HEK293 (cell line): Measurements from ENCODE around the gene CRTAC1.

Experiments used
- CTCF ChIA-PET: fragments of 350-600 bp; formaldehyde crosslinking; extraction: SDS; loops from one replicate; lab custom pipeline; 2021; ENCODE audit warnings: antibody characterized with exemption; lab: Yijun Ruan, JAX
- POLR2A ChIA-PET: fragments of 300-600 bp; formaldehyde crosslinking; extraction: SDS; loops from one replicate; lab custom pipeline; 2020; ENCODE audit warnings: antibody characterized with exemption, inconsistent platforms; lab: Yijun Ruan, JAX
- H3K27ac ChIP-seq: fragments of 200-500 bp; sonication (Bioruptor generic); 2 replicates; pipeline ENCODE4 v1.5.1; 2014; ENCODE audit warnings: low read depth, low read length, control low read depth, inconsistent platforms; ENCODE audit errors: extremely low read depth
- H3K36me3 ChIP-seq, 2 experiments: fragments of 200-500 bp in 1 of 2; sonication (Bioruptor generic) in 1 of 2; 1 replicate in 1 of 2; 2 replicates in 1 of 2; pipeline ENCODE4 v1.5.1; 2014 to 2017; ENCODE audit warnings: inconsistent platforms in 2 of 2, low read length in 2 of 2; ENCODE audit not compliant: control insufficient read depth in 2 of 2, insufficient read depth in 1 of 2
- H3K4me1 ChIP-seq: fragments of 200-500 bp; sonication (Bioruptor generic); 2 replicates; pipeline ENCODE4 v1.5.1; 2014; ENCODE audit warnings: mild to moderate bottlenecking, low read length, inconsistent platforms; ENCODE audit not compliant: control insufficient read depth, insufficient read depth
- H3K4me3 ChIP-seq: 2 replicates; pipeline ENCODE4 v1.5.1; 2011; ENCODE audit warnings: low read depth, mild to moderate bottlenecking, control low read depth, low read length, moderate library complexity
- H3K9me3 ChIP-seq: fragments of 200-500 bp; sonication (Bioruptor generic); 2 replicates; pipeline ENCODE4 v1.5.1; 2014; ENCODE audit warnings: low read depth, low read length, inconsistent platforms; ENCODE audit not compliant: control insufficient read depth, insufficient read depth
- GLIS1 ChIP-seq: fragments of 450-650 bp; formaldehyde crosslinking; IDR thresholded peaks from 2 replicates; pipeline ENCODE4 v1.5.1; 2016; ENCODE audit warnings: missing biosample characterization, missing genetic modification characterization
- KLF10 ChIP-seq: fragments of 450-650 bp; IDR thresholded peaks from 2 replicates; pipeline ENCODE4 v1.5.1; 2018; ENCODE audit warnings: missing biosample characterization, mild to moderate bottlenecking, missing genetic modification characterization
- KLF17 ChIP-seq: fragments of 450-650 bp; formaldehyde crosslinking; IDR thresholded peaks from 2 replicates; pipeline ENCODE4 v1.5.1; 2016; ENCODE audit warnings: missing biosample characterization, missing genetic modification characterization
- KLF7 ChIP-seq: fragments of 450-650 bp; formaldehyde crosslinking; IDR thresholded peaks from 2 replicates; pipeline ENCODE4 v1.5.1; 2016; ENCODE audit warnings: missing biosample characterization, missing genetic modification characterization, borderline replicate concordance
- TCF7L2 ChIP-seq: IDR thresholded peaks from 2 replicates; pipeline ENCODE4 v1.6.1; 2011; ENCODE audit warnings: low read depth, mild to moderate bottlenecking, inconsistent platforms, low read length, moderate library complexity, borderline replicate concordance
- ZBTB48 ChIP-seq: fragments of 450-650 bp; formaldehyde crosslinking; IDR thresholded peaks from 2 replicates; pipeline ENCODE4 v1.5.1; 2016; ENCODE audit warnings: missing biosample characterization, missing genetic modification characterization
- ZBTB6 ChIP-seq: fragments of 450-650 bp; formaldehyde crosslinking; IDR thresholded peaks from 2 replicates; pipeline ENCODE4 v1.5.1; 2017; ENCODE audit warnings: missing biosample characterization, missing genetic modification characterization
- ZFHX2 ChIP-seq: fragments of 450-650 bp; formaldehyde crosslinking; conservative IDR thresholded peaks from 2 replicates; pipeline ENCODE4 v1.5.1; 2016; ENCODE audit warnings: missing biosample characterization, missing genetic modification characterization
- ZFP41 ChIP-seq: fragments of 450-650 bp; formaldehyde crosslinking; IDR thresholded peaks from 2 replicates; pipeline ENCODE4 v1.5.1; 2016; ENCODE audit warnings: missing biosample characterization, missing genetic modification characterization, borderline replicate concordance
- ZNF132 ChIP-seq: fragments of 450-650 bp; formaldehyde crosslinking; IDR thresholded peaks from 2 replicates; pipeline ENCODE4 v1.5.1; 2017; ENCODE audit warnings: missing biosample characterization, missing genetic modification characterization, borderline replicate concordance
- ZNF174 ChIP-seq: fragments of 450-650 bp; formaldehyde crosslinking; IDR thresholded peaks from 2 replicates; pipeline ENCODE4 v1.5.0; 2017; ENCODE audit warnings: missing biosample characterization, mild to moderate bottlenecking, missing genetic modification characterization
- ZNF23 ChIP-seq: fragments of 450-650 bp; formaldehyde crosslinking; IDR thresholded peaks from 2 replicates; pipeline ENCODE4 v1.5.1; 2016; ENCODE audit warnings: missing biosample characterization, missing genetic modification characterization, borderline replicate concordance
- ZNF248 ChIP-seq: fragments of 450-650 bp; formaldehyde crosslinking; IDR thresholded peaks from 2 replicates; pipeline ENCODE4 v1.5.1; 2017; ENCODE audit warnings: missing biosample characterization, missing genetic modification characterization
- ZNF292 ChIP-seq: fragments of 450-650 bp; formaldehyde crosslinking; IDR thresholded peaks from 2 replicates; pipeline ENCODE4 v1.5.1; 2016; ENCODE audit warnings: low read depth, missing biosample characterization, missing genetic modification characterization, borderline replicate concordance
- ZNF366 ChIP-seq: fragments of 450-650 bp; formaldehyde crosslinking; conservative IDR thresholded peaks from 2 replicates; pipeline ENCODE4 v1.5.1; 2016; ENCODE audit warnings: missing biosample characterization, missing genetic modification characterization
- ZNF394 ChIP-seq: fragments of 450-650 bp; formaldehyde crosslinking; IDR thresholded peaks from 2 replicates; pipeline ENCODE4 v1.5.1; 2016; ENCODE audit warnings: missing biosample characterization, missing genetic modification characterization, mild to moderate bottlenecking, moderate library complexity, borderline replicate concordance
- ZNF433 ChIP-seq: fragments of 450-650 bp; formaldehyde crosslinking; IDR thresholded peaks from 2 replicates; pipeline ENCODE4 v1.5.1; 2016; ENCODE audit warnings: missing biosample characterization, missing genetic modification characterization, low read depth
- ZNF621 ChIP-seq: fragments of 450-650 bp; formaldehyde crosslinking; IDR thresholded peaks from 2 replicates; pipeline ENCODE4 v1.5.1; 2017; ENCODE audit warnings: missing biosample characterization, missing genetic modification characterization
- ZNF658 ChIP-seq: fragments of 450-650 bp; formaldehyde crosslinking; IDR thresholded peaks from 2 replicates; pipeline ENCODE4; 2016; ENCODE audit warnings: missing biosample characterization, missing genetic modification characterization
- ZNF707 ChIP-seq: fragments of 450-650 bp; formaldehyde crosslinking; IDR thresholded peaks from 2 replicates; pipeline ENCODE4 v1.5.1; 2016; ENCODE audit warnings: missing biosample characterization, missing genetic modification characterization
- ZNF843 ChIP-seq: fragments of 450-650 bp; formaldehyde crosslinking; IDR thresholded peaks from 2 replicates; pipeline ENCODE4 v1.5.1; 2016; ENCODE audit warnings: missing biosample characterization, missing genetic modification characterization
- TF ChIP-seq, protein P1 (sequence below): fragments of 450-650 bp; formaldehyde crosslinking; IDR thresholded peaks from 2 replicates; pipeline ENCODE4 v1.5.1; 2017; ENCODE audit warnings: missing biosample characterization, missing genetic modification characterization
- TF ChIP-seq, protein P2 (sequence below): fragments of 450-650 bp; formaldehyde crosslinking; IDR thresholded peaks from 2 replicates; pipeline ENCODE4 v1.5.1; 2016; ENCODE audit warnings: missing biosample characterization, missing genetic modification characterization

The CRTAC1 gene

DNA sequence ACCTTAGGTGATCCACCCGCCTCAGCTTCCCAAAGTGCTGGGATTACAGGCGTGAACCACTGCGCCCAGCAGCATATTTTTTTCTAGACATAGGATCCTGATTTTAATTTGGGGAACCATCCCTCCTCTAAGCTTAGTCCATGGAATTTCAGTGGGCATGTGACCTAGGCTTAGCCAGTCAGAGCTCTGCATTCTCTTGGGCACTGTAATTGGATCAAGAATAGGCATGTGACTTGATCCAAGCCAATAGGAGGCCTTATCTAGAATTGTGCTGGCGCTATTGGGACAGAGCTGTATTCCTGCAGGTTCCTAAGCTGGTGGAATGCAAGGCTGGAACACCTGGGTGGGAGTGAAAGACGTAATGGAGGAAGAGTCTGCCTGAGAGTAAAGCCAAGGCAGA lies 36.7 kb upstream of the CRTAC1 start (continued):
- TF ChIP-seq, protein P1, sequence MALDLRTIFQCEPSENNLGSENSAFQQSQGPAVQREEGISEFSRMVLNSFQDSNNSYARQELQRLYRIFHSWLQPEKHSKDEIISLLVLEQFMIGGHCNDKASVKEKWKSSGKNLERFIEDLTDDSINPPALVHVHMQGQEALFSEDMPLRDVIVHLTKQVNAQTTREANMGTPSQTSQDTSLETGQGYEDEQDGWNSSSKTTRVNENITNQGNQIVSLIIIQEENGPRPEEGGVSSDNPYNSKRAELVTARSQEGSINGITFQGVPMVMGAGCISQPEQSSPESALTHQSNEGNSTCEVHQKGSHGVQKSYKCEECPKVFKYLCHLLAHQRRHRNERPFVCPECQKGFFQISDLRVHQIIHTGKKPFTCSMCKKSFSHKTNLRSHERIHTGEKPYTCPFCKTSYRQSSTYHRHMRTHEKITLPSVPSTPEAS (tag by site-specific recombination): no peak

GRCh38 chr10:98063740-98064027 lies 33.3 kb upstream of the CRTAC1 start:
- CTCF ChIA-PET: no interaction called here
- peak; percentile 66 for TF ChIP-seq ZNF366 (tag by site-specific recombination)
- TF ChIP-seq KLF7 (tag by site-specific recombination): no peak
- TF ChIP-seq, all 188 proteins: peak for 1
- no peaks in the 10 kb centered on the region for H3K36me3 ChIP-seq
- H3K27ac ChIP-seq: no peak overlapping the region
- no peaks in the 10 kb centered on the region for H3K4me1 ChIP-seq
- no peak overlapping the region for H3K4me3 ChIP-seq
- H3K9me3 ChIP-seq: no peaks in the 10 kb centered on the region
- POLR2A ChIA-PET: no interaction called here

DNA sequence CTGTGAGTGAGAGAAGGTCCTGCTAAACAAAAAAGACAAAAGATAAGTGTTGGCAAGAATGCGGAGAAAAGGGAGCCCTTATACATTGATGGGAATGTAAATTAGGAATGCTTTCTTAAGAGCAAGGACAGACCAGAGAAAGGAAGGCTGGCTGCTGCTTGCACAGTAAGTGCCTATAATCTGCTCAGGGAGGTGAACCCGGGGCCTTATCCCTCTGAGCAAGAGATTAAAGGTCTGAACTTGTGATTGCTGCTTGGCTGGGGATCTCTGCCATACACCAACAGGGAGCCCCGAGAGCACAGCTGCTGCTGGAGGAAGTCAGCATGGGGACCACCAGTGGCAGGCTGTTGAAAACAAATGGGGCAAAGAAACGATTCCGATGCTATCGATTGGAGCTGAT lies 32.0 kb upstream of the CRTAC1 start:
- ChIA-PET CTCF (interaction anchor here (0.7 kb wide), 1 partner anchor 17 kb away, joined by 4 read pairs; no protein-coding TSS in a partner anchor), POLR2A (no interaction called here)
- Histone ChIP-seq H3K4me3 (no peak overlapping the region), H3K36me3 (no peaks in the 10 kb centered on the region), H3K9me3 (no peaks in the 10 kb centered on the region), H3K27ac (no peak overlapping the region), H3K4me1 (no peaks in the 10 kb centered on the region)
- TF ChIP-seq ZNF292 (tag by site-specific recombination) (no peak), KLF7 (tag by site-specific recombination) (no peak), ZNF658 (tag by site-specific recombination) (no peak)
- TF ChIP-seq, protein P2, sequence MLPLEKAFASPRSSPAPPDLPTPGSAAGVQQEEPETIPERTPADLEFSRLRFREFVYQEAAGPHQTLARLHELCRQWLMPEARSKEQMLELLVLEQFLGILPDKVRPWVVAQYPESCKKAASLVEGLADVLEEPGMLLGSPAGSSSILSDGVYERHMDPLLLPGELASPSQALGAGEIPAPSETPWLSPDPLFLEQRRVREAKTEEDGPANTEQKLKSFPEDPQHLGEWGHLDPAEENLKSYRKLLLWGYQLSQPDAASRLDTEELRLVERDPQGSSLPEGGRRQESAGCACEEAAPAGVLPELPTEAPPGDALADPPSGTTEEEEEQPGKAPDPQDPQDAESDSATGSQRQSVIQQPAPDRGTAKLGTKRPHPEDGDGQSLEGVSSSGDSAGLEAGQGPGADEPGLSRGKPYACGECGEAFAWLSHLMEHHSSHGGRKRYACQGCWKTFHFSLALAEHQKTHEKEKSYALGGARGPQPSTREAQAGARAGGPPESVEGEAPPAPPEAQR (tag by site-specific recombination): no peak

GRCh38 chr10:98060079-98060478 lies 29.7 kb upstream of the CRTAC1 start:
- Histone ChIP-seq H3K36me3 (no peaks in the 10 kb centered on the region), H3K4me3 (no peak overlapping the region), H3K27ac (no peak overlapping the region), H3K9me3 (no peaks in the 10 kb centered on the region), H3K4me1 (no peaks in the 10 kb centered on the region)
- CTCF ChIA-PET: no interaction called here
- no peak for TF ChIP-seq KLF10 (tag by site-specific recombination)
- no peak for TF ChIP-seq ZNF248 (tag by site-specific recombination)
- TF ChIP-seq ZNF394 (tag by site-specific recombination): no peak
- TF ChIP-seq TCF7L2: no peak
- TF ChIP-seq ZNF707 (tag by site-specific recombination): no peak
- TF ChIP-seq ZNF433: no peak
- TF ChIP-seq KLF17 (tag by site-specific recombination): no peak
- no peak for TF ChIP-seq ZNF843
- no peak for TF ChIP-seq ZBTB48
- TF ChIP-seq ZNF132 (tag by site-specific recombination): no peak
- no peak for TF ChIP-seq ZFP41 (tag by site-specific recombination)
- no peak for TF ChIP-seq ZFHX2 (tag by site-specific recombination)
- TF ChIP-seq ZBTB6 (tag by site-specific recombination): no peak
- TF ChIP-seq ZNF621 (tag by site-specific recombination): no peak
- TF ChIP-seq ZNF174 (tag by site-specific recombination): no peak
- TF ChIP-seq ZNF23 (tag by site-specific recombination): no peak
- TF ChIP-seq GLIS1 (tag by site-specific recombination): no peak
- POLR2A ChIA-PET: no interaction called here
